HG03565 (cell line): ENCODE measurements around the gene PARD6A.

Experiments
- ATAC-seq: cut with Tn5 transposase; IDR thresholded peaks from one replicate; pipeline ENCODE4 v1.9.1; 2021; ENCODE audit warnings: mild to moderate bottlenecking, moderate library complexity; ENCODE audit not compliant: unreplicated experiment

The PARD6A gene

GRCh38 chr16:67666559-67667452, 6.0 kb downstream of the PARD6A start, which contains the start of the genes C16orf86 and ENKD1:
C16orf86 (plus strand) TSS chr16:67666814; CDS start chr16:67666971, 157 bp downstream.
ENKD1 (minus strand) TSS chr16:67666750; CDS start chr16:67666442, 308 bp downstream.
- no peak for ATAC-seq

- no peak for ATAC-seq
Observed at GRCh38 chr16:67667453-67667816, 6.7 kb downstream of the PARD6A start.

DNA sequence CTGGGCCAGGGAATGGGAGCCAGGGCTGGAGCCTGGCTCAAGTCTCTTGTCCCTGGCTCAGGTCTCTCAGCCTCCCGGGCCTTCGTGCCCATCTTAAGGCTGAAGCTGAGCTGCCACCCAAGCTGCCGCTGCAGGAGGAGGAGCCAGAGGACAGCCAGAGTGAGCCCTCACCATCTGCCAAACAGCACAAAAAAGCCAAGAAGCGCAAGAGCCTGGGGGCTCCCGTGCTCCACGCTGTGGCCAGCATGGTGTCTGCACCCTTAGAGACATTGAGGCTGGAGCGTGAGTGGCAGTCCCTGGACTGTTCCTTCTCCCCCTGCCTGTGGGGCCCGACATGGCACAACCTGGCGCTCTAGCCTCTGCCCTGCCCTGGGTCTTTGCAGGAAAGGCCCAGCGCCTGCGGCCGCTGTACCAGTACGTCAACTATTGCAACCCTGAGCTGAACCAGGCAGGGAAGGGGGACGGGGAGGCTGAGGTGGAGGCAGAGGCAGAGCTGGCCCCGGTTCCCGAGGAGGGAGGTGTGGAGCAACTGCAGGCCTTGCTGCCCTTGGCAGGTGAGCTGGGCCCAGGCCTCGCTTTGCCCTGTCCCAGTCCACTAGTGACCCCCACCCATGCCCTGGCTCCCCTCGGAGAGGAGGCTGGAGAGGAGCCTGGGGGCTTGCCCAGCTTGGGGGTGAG, 7.2 kb downstream of the PARD6A start:
- ATAC-seq: peak; percentile 73

DNA sequence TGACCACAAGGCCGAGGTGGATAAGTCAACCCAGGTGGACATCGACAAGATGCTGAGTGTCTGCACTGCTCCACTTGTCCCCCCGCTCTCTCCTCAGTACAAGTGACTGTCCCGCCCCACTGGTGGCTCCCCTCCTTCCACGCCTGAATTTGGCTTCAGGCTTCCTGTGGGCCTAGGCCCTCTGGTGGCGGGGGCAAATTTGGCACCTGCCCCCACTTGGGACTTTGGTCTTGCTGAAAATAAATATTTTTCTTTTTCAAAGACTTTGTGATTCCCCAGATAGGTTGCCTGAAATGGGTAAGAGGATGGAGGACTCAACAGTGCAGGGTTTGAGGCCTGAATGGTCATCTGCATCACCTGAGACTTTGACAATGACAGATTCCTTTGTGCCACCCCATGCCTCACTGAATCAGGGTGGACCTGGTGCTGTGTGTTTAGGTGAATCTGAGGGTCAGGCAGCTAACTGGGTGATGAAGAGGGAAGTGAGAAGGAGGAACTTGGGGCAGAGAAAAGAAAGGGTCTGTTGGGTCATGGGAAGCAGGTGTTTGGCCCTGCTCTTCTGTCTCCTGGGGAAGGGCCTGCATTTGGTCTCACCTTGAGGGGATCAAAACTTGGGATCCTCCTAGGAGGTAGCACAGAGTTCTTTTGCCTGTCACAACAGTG, 7.9 kb downstream of the PARD6A start:
- no peak for ATAC-seq

- ATAC-seq: no peak
Observed at GRCh38 chr16:67669499-67670101, 8.8 kb downstream of the PARD6A start.

GRCh38 chr16:67672306-67672705, 11.5 kb downstream of the PARD6A start:
- ATAC-seq: no peak

DNA sequence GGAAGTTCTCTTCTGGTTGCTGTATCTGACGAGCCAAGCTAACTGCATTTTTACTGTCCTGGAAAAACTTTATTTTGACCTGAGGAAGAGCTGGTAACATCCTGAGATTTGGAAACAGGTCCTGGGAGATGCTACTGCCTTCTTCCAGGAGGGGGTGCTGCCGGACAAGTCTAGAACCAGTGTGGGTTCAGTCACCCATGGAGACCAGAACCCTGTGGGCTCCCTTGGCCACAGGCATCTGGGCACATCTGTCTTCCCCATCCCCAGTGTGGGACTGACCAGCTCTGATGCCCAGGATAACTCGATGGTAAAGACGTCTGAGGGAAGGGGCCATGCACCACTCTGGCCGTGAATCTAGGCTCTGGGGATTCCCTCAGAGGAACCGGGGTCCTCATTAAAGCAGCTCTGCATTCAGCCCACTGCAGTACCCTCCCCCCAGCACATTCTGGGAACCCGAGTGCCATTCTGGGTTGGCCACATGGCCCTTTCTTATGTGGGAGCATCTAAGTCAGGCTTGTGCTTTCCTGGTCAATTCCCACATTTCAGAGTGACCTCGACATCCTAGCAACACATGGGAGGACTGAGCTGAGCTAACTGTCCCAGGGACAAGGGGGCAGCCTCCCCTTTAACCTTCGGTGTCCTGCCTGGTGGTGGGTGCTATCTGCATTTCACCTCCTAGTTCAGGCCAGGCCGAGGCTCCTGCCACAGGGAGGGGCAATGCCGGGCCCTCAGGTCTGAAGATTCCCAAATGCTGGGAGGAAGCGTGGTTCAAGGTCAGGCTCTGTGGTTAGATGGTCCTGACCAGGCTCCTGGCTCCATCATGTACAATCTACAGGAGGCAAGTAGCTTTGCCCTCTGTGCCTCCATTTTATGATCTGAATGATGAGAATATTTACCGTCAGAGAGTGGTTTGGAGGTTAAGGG, 12.2 kb downstream of the PARD6A start:
- ATAC-seq: no peak

GRCh38 chr16:67673712-67674580, 13.2 kb downstream of the PARD6A start:
- ATAC-seq: no peak

GRCh38 chr16:67674851-67675578, 14.3 kb downstream of the PARD6A start:
- ATAC-seq: no peak

GRCh38 chr16:67675579-67675935, 14.8 kb downstream of the PARD6A start:
- ATAC-seq: no peak

DNA sequence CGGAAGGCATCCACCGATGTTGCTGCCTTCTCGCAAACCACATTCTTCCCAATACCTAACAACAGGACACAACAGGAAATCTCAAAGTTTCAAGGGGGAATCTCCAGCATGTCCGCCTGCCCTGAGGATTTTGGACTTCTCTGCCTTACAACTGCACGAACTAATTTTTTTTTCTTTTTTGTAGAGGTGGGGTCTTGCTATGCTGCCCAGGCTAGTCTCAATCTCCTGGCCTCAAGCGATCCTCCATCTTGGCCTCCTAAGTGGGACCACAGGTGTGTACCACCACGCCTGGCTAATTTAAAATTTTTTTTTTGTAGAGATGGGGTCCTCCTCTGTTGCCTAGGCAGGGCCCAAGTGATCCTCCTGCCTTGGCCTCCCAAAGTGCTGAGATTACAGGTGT, 15.2 kb downstream of the PARD6A start:
- no peak for ATAC-seq

GRCh38 chr16:67676516-67676915, 15.8 kb downstream of the PARD6A start:
- ATAC-seq: no peak

DNA sequence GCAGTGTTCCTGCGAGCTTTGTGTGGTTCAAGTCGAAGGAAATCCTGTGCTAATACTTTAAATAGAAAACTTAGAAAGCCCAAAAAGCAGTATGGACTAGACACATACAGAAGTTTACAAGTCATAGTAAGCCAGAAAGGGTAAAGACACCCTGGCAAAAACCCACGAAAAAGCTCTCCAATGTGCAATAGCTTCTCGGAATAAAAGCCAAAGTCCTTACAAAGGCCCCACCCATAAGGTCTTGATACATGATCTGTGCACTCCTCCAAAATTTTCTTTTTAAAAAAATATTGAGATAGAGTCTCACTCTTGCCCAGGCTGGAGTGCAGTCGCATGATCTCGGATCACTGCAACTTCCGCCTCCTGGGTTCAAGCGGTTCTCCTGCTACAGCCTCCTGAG, 16.2 kb downstream of the PARD6A start:
- no peak for ATAC-seq

DNA sequence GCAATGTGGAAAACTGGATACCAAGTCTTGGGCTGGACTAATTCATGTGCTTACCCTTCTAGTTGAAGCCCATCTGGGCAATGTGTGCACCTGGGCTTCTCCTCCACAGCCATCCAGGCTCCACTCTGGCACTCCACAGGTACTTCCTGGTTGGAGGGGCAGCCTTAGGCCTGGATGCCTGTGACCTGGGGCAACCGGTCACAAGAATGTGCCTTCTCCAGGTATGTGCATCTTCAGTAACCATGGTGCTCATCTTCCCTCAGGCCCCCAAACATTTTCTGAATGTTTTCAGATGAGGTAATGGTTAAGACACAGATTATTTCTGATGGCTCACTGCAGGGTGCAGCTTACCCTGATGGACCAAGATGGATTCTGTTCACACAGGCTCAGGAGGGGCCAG, 17.0 kb downstream of the PARD6A start:
- ATAC-seq: no peak

DNA sequence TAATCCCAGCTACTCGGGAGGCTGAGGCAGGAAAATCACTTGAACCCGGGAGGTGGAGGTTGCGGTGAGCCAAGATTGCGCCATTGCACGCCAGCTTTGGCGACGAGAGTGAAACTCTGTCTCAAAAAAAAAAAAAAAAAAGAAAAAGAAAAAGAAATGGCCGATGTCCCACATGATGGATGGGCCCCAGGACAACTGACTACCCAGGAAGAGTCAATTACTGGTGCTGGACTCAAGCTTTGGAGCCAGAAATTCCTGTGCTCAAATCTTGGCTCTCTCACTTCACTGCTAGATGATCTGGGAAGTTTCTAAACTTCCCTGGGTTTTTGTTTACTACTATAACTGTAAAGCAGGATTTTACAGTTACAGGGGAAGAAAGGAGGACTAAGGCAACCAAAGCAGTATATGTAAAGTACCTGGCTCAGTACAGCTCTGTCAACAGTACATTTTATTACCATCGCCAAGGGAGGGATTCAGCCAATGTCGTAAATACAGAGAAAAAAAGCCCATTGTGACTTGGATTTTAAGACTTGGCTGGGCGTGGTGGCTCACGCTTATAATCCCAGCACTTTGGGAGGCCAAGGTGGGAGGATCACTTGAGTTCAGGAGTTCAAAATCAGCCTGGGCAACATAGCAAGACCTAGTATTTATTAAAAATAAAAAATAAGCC, 17.7 kb downstream of the PARD6A start:
- ATAC-seq: no peak

GRCh38 chr16:67679935-67680897, 19.5 kb downstream of the PARD6A start:
- ATAC-seq: no peak

DNA sequence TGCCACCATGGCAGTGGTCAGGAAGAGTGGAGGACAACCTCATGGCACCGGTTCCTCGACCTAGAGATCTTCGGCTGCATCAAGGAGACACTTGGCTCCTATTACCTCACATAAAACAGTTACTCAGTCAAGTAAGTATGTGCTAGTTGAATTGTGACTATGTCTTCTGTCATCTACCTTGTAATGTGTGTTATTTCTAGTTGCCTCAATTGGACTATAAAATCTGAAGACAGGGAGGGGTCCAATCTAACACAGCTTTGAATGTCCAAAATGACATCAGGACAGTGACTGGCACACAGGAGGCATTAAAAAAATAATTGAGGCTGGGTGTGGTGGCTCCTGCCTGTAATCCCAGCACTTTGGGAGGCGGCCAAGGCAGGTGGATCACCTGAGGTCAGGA, 23.0 kb downstream of the PARD6A start:
- no peak for ATAC-seq
